OCI-LY7 (cell line): ENCODE data around the gene CYFIP1. TPM values are rescaled to one million over a fixed set of nuclear protein-coding genes. Genes with fewer than 3 reads are reported as not detected.

Experiments used
- BruUV-seq: library from RNA; stranded (reverse); fragments of 400-500 nt; replicated peaks from 2 replicates; lab custom pipeline; 2021; lab: Mats Ljungman, UMichigan
- CTCF ChIA-PET: fragments of 300-600 bp; sonication (Branson Sonifier 250); formaldehyde crosslinking; loops from one replicate; lab custom pipeline; 2022; ENCODE audit warnings: antibody characterized with exemption; ENCODE audit not compliant: unreplicated experiment; lab: Charles Lee
- POLR2A ChIA-PET: fragments of 300-600 bp; sonication (Branson Sonifier 250); formaldehyde crosslinking; loops from one replicate; lab custom pipeline; 2022; ENCODE audit warnings: antibody characterized with exemption; lab: Charles Lee
- DNase-seq: peaks from one replicate; pipeline ENCODE4 v3.0.0-alpha.2; 2015; ENCODE audit warnings: low spot score
- H2AFZ ChIP-seq: fragments of 200-600 bp; sonication (generic), shearing (Covaris generic); 2 replicates; pipeline ENCODE4 v1.6.1; 2014; ENCODE audit warnings: mild to moderate bottlenecking, antibody characterized with exemption, low read length, moderate library complexity
- H3K27ac ChIP-seq: fragments of 200-600 bp; sonication (generic); 2 replicates; pipeline ENCODE4 v1.5.1; 2014; ENCODE audit warnings: mixed run types, low read depth, mild to moderate bottlenecking, moderate library complexity, low read length, inconsistent platforms; ENCODE audit not compliant: poor library complexity, severe bottlenecking
- H3K36me3 ChIP-seq: fragments of 200-600 bp; sonication (generic); 2 replicates; pipeline ENCODE4 v1.6.1; 2014; ENCODE audit warnings: mild to moderate bottlenecking, antibody characterized with exemption, low read length, moderate library complexity, mixed read lengths; ENCODE audit not compliant: insufficient read depth
- H3K4me1 ChIP-seq: fragments of 200-600 bp; sonication (generic); 2 replicates; pipeline ENCODE4 v1.5.1; 2014; ENCODE audit warnings: mild to moderate bottlenecking, low read length; ENCODE audit not compliant: insufficient read depth, poor library complexity, severe bottlenecking
- H3K4me2 ChIP-seq: fragments of 200-600 bp; sonication (generic); 2 replicates; pipeline ENCODE4 v1.6.1; 2014; ENCODE audit warnings: mild to moderate bottlenecking, low read length
- H3K4me3 ChIP-seq: fragments of 200-600 bp; sonication (generic); 2 replicates; pipeline ENCODE4 v1.5.1; 2014; ENCODE audit warnings: mild to moderate bottlenecking, low read depth, low read length; ENCODE audit not compliant: poor library complexity, severe bottlenecking
- H3K79me2 ChIP-seq: fragments of 200-600 bp; sonication (generic); 2 replicates; pipeline ENCODE4 v1.6.1; 2016; ENCODE audit warnings: low read depth, mild to moderate bottlenecking, low read length, moderate library complexity, mixed read lengths; ENCODE audit not compliant: insufficient read depth
- H3K9me2 ChIP-seq: fragments of 200-600 bp; sonication (generic); 2 replicates; pipeline ENCODE4 v1.6.1; 2016; ENCODE audit warnings: mild to moderate bottlenecking, low read length, mixed read lengths; ENCODE audit not compliant: insufficient read depth
- H3K9me3 ChIP-seq: fragments of 200-600 bp; sonication (generic); 2 replicates; pipeline ENCODE4 v1.6.1; 2014; ENCODE audit warnings: mild to moderate bottlenecking, mixed run types, low read length, mixed read lengths
- H4K20me1 ChIP-seq: fragments of 200-600 bp; sonication (generic); 2 replicates; pipeline ENCODE4 v1.6.1; 2014; ENCODE audit warnings: mild to moderate bottlenecking, antibody characterized with exemption, low read length, moderate library complexity, mixed read lengths; ENCODE audit not compliant: insufficient read depth
- CTCF ChIP-seq: fragments of 200-600 bp; sonication (generic); conservative IDR thresholded peaks from 2 replicates; pipeline ENCODE4 v1.5.1; 2014; ENCODE audit warnings: mild to moderate bottlenecking, antibody characterized with exemption, low read length, moderate library complexity, mixed read lengths
- EZH2phosphoT487 ChIP-seq: fragments of 200-600 bp; sonication (generic); IDR thresholded peaks from 2 replicates; pipeline ENCODE4 v1.6.1; 2018; ENCODE audit warnings: low read depth, borderline replicate concordance, mild to moderate bottlenecking, mixed run types, antibody characterized with exemption, low read length, moderate library complexity, mixed read lengths
- intact Hi-C: fragments of 100-400 bp; cut with micrococcal nuclease; formaldehyde crosslinking; loops from one replicate; pipeline ENCODE4 v1.10.0; 2022; ENCODE audit not compliant: unreplicated experiment
- total RNA-seq, 2 experiments: library from RNA; depleted of rRNA in 1 of 2; stranded (reverse); fragments of >200 nt in 1 of 2; shearing (Covaris generic) in 1 of 2; gene quantifications; 2 replicates each; pipeline ENCODE4 v1.2.3, GENCODE V29; 2014 to 2022

Gene CYFIP1
- total RNA-seq, 2 experiments from 2014 or later: 0.98 to 1.3 TPM

DNA sequence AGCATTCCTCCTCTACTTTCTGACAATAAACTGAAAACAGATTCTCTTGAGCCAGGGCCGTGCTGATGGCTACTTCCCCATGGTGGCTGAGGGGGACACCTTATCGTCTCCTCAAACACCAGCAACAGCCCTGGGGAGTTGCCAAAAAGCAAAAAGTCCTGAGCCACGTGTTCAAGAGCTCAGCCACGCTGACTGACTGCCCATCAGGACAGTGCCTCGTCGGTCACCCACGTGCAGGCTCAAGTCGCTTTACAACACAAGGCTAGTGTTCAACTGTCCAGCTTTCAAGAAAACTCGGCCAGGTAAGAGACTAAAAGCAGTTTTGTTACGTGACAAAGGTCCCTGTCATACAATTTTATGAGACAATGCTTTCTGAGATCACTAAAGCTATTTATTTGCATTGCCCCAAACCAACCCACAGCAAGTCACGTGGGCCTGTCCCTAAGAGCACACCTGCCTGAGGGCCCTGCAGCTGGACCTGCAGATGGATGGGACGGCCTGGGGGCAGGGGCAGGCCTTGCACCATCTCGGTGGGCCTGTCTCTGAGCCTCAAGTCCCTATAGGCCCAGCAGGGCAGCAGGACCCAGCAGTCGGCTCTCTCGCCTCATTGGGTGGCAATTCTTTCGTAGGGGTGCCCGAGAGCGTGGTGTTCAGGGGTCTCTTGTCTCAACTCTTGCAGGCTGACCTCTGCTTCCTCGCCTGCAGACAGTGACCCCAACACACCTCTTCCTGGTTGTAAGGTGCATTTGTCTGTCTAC is 99.0 kb downstream of the CYFIP1 start:
- ChIA-PET CTCF (no interaction called here), POLR2A (interaction anchor here (1.3 kb wide), 1 partner anchor 58 kb away, joined by 3 read pairs; no protein-coding TSS in a partner anchor)
- H3K27ac ChIP-seq: no peak overlapping the region
- no peaks in the 10 kb centered on the region for H3K9me3 ChIP-seq
- no peaks in the 10 kb centered on the region for H3K9me2 ChIP-seq
- H3K36me3 ChIP-seq: no peaks in the 10 kb centered on the region
- H4K20me1 ChIP-seq: no peaks in the 10 kb centered on the region
- no peak overlapping the region for H2AFZ ChIP-seq
- intact Hi-C loops: no loop called here
- no peaks in the 10 kb centered on the region for H3K79me2 ChIP-seq
- no peak overlapping the region for H3K4me3 ChIP-seq
- no peak overlapping the region for H3K4me2 ChIP-seq
- BruUV-seq: no TSS peak
- no peak for TF ChIP-seq EZH2phosphoT487
- no peak for TF ChIP-seq CTCF
- H3K4me1 ChIP-seq: no peaks in the 10 kb centered on the region
- DNase-seq: no peak

DNA sequence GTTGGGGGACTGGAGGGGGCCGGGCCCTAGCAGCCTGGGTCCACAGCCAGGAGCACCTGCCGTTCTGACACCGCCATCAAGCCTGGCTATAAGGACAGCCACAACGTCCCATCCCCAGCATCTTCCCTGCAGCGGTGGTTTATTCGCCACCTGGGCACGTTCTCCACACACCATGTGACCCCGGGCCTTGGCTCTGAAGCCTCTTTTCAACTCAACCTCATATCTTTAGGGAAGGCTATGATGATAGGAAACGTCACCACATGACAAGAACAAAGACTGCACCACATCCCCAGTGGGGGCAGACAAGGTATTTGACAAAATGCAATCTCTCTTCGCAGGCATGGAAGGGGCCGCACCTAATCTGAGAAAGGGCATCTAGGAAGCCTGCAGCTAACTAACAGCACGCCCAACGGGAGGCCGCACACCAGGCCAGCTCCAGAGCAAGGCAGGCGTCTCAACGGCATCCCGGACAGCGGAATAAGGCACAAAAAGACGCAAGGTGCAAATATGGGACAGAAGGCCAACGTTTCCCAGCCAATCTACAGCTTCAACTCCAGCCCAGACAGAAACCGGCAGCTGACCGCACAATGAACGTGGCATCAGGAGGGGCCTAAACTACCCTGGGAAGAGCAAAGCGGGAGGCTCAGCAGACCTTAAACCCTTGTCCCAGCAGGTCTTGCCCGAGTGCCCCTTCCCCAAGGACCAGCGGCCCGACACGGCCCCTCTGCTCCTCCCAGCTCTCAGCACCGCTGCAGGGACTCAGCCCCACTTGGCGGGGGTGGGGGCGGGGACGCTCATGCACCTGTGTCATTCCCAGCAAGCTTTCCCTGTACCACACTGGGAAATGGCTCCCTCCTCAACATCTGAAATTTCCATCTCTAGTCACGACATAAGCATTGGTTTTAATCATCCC is 99.8 kb downstream of the CYFIP1 start:
- ChIA-PET POLR2A (interaction anchor here (1.3 kb wide), 1 partner anchor 58 kb away, joined by 3 read pairs; no protein-coding TSS in a partner anchor), CTCF (no interaction called here)
- Histone ChIP-seq H3K4me2 (no peak overlapping the region), H3K9me2 (no peaks in the 10 kb centered on the region), H3K9me3 (no peaks in the 10 kb centered on the region), H4K20me1 (no peaks in the 10 kb centered on the region), H3K79me2 (no peaks in the 10 kb centered on the region), H3K4me1 (no peaks in the 10 kb centered on the region), H3K36me3 (no peaks in the 10 kb centered on the region), H3K4me3 (no peak overlapping the region), H2AFZ (no peak overlapping the region), H3K27ac (no peak overlapping the region)
- no peak for DNase-seq
- BruUV-seq: no TSS peak
- intact Hi-C loops: no loop called here
- no peak for TF ChIP-seq EZH2phosphoT487
- TF ChIP-seq CTCF: no peak
